Measurements from ENCODE around the gene GOLGA6C.

GRCh38 chr15:75225951-75226732, 32.0 kb upstream of the GOLGA6C start:
- TF ChIP-seq EZH2 (IDR thresholded peaks at IDR 0.05; ENCODE audit: insufficient read depth, poor library complexity, severe bottlenecking) (no peak), EZH2phosphoT487 (IDR thresholded peaks at IDR 0.05; ENCODE audit: insufficient read depth, low read depth) (no peak)

Measured in GM23248 (cell line).